GM12878 (cell line): ENCODE measurements around the gene CHTOP. TPM values are rescaled to one million over a fixed set of nuclear protein-coding genes. Genes with fewer than 3 reads are reported as not detected.

Experiments
- ATAC-seq: fragments of 200-7000 bp; cut with Tn5 transposase; 3 replicates; pipeline ENCODE4 v1.9.1; 2020; ENCODE audit warnings: mild to moderate bottlenecking, moderate library complexity
- BruUV-seq: library from RNA; stranded (reverse); fragments of 400-500 nt; replicated peaks from 2 replicates; lab custom pipeline; 2021; lab: Mats Ljungman, UMichigan
- CTCF ChIA-PET: fragments of 300-600 bp; sonication (Branson Sonifier 250); formaldehyde crosslinking; extraction: SDS; loops from one replicate; lab custom pipeline; 2021; ENCODE audit warnings: inconsistent platforms; lab: Yijun Ruan, JAX
- POLR2A ChIA-PET: fragments of 350-600 bp; formaldehyde crosslinking; extraction: SDS; loops from one replicate; lab custom pipeline; 2021; ENCODE audit warnings: inconsistent platforms; lab: Charles Lee
- RAD21 ChIA-PET: fragments of 300-600 bp; sonication (Branson Sonifier 250); formaldehyde crosslinking; loops from one replicate; lab custom pipeline; 2023; ENCODE audit warnings: antibody characterized with exemption; ENCODE audit not compliant: unreplicated experiment; lab: Charles Lee
- SMC1A ChIA-PET: fragments of 300-600 bp; sonication (Branson Sonifier 250); formaldehyde crosslinking; loops from one replicate; lab custom pipeline; 2023; ENCODE audit not compliant: unreplicated experiment, uncharacterized antibody; lab: Charles Lee
- DNase-seq: peaks from one replicate; pipeline ENCODE4 v3.0.0-alpha.2; 2011; ENCODE audit warnings: low read depth, low spot score
- FAIRE-seq: peaks from 3 replicates; lab custom pipeline; 2011; peaks lifted over from hg19 to GRCh38; lab: Jason Lieb, UNC
- H2AFZ ChIP-seq: 2 replicates; pipeline ENCODE4 v1.6.0; 2011; ENCODE audit warnings: low read depth, low read length, control low read depth; ENCODE audit not compliant: control insufficient read depth
- H3K27ac ChIP-seq: 2 replicates; pipeline ENCODE4 v1.5.1; 2011; ENCODE audit warnings: control low read depth; ENCODE audit not compliant: control insufficient read depth, insufficient read depth
- H3K27me3 ChIP-seq, 2 experiments: replicated peaks in 1 of 2; 2 replicates each; pipeline versions ENCODE4 v1.6.0 to v1.6.1; 2011; ENCODE audit warnings: low read length in 1 of 2; ENCODE audit not compliant: control insufficient read depth in 2 of 2, insufficient read depth in 2 of 2
- H3K36me3 ChIP-seq, 2 experiments: 2 replicates each; pipeline ENCODE4 v1.5.1; 2011; ENCODE audit warnings: low read length in 1 of 2; ENCODE audit not compliant: control insufficient read depth in 2 of 2, insufficient read depth in 2 of 2
- H3K4me1 ChIP-seq: 2 replicates; pipeline ENCODE4 v1.6.1; 2011; ENCODE audit warnings: mild to moderate bottlenecking, low read length, moderate library complexity, mixed read lengths; ENCODE audit not compliant: control insufficient read depth, insufficient read depth
- H3K4me2 ChIP-seq: 2 replicates; pipeline ENCODE4 v1.6.0; 2011; ENCODE audit warnings: control low read depth; ENCODE audit not compliant: control insufficient read depth, insufficient read depth
- H3K4me3 ChIP-seq: fragments of 200-600 bp; sonication (generic); 2 replicates; pipeline ENCODE4 v1.5.1; 2016
- H3K79me2 ChIP-seq: 2 replicates; pipeline ENCODE4 v1.6.0; 2011; ENCODE audit warnings: low read length; ENCODE audit not compliant: control insufficient read depth, insufficient read depth
- H3K9ac ChIP-seq: 2 replicates; pipeline ENCODE4 v1.8.0; 2011; ENCODE audit warnings: low read length, control low read depth, mixed read lengths; ENCODE audit not compliant: control insufficient read depth, insufficient read depth
- H3K9me3 ChIP-seq: replicated peaks from 3 replicates; pipeline ENCODE4 v1.5.1; 2011; ENCODE audit warnings: mild to moderate bottlenecking, low read length; ENCODE audit not compliant: control insufficient read depth, insufficient read depth
- H4K20me1 ChIP-seq: 2 replicates; pipeline ENCODE4 v1.6.0; 2011; ENCODE audit not compliant: control insufficient read depth, insufficient read depth
- BCL11A ChIP-seq: IDR thresholded peaks from 2 replicates; pipeline ENCODE4 v1.6.1; 2011; ENCODE audit warnings: low read depth, low read length
- CREM ChIP-seq: IDR thresholded peaks from 2 replicates; pipeline ENCODE4 v1.6.1; 2014; ENCODE audit warnings: antibody characterized with exemption, low read depth
- HDAC2 ChIP-seq: fragments of 200-600 bp; sonication (generic); IDR thresholded peaks from 2 replicates; pipeline ENCODE4 v1.6.1; 2017
- NFXL1 ChIP-seq: fragments of 450-650 bp; IDR thresholded peaks from 2 replicates; pipeline ENCODE4 v1.6.1; 2017; ENCODE audit warnings: antibody characterized with exemption, mild to moderate bottlenecking, borderline replicate concordance
- NFYA ChIP-seq: IDR thresholded peaks from 2 replicates; pipeline ENCODE4 v1.6.1; 2011; ENCODE audit warnings: low read depth, mild to moderate bottlenecking, low read length, improper control_type of control experiment, borderline replicate concordance
- POLR2A ChIP-seq: IDR thresholded peaks from 2 replicates; pipeline ENCODE4 v1.6.1; 2011; ENCODE audit warnings: low read depth, mild to moderate bottlenecking, low read length
- SMC3 ChIP-seq: IDR thresholded peaks from 2 replicates; pipeline ENCODE4 v1.6.1; 2011; ENCODE audit warnings: low read length, improper control_type of control experiment, borderline replicate concordance
- STAT1 ChIP-seq: fragments of 450-650 bp; conservative IDR thresholded peaks from 2 replicates; pipeline ENCODE4 v1.6.1; 2014; ENCODE audit warnings: antibody characterized with exemption, mild to moderate bottlenecking
- STAT3 ChIP-seq: IDR thresholded peaks from 2 replicates; pipeline ENCODE4 v1.6.1; 2011; ENCODE audit warnings: low read depth, low read length, improper control_type of control experiment
- SUPT20H ChIP-seq: IDR thresholded peaks from 2 replicates; pipeline ENCODE4 v1.6.1; 2011; ENCODE audit warnings: low read depth, mild to moderate bottlenecking, low read length, moderate library complexity, borderline replicate concordance; ENCODE audit not compliant: control insufficient read depth
- TCF3 ChIP-seq: IDR thresholded peaks from 2 replicates; pipeline ENCODE4 v1.6.1; 2012; ENCODE audit warnings: low read depth, mild to moderate bottlenecking, low read length, borderline replicate concordance; ENCODE audit not compliant: insufficient read depth
- WGBS: methylation state at CpG from one replicate; pipeline ENCODE4 v1.1.6; 2016; ENCODE audit warnings: low lambda C conversion rate; ENCODE audit not compliant: insufficient replicate concordance, insufficient coverage; ENCODE audit errors: missing lambda C conversion rate; 5-methylcytosine and 5-hydroxymethylcytosine counted together
- in situ Hi-C: fragments of 300-500 bp; cut with MboI; formaldehyde crosslinking; loops from 9 replicates; pipeline ENCODE4 v1.14.3; 2018; ENCODE audit warnings: mixed read lengths
- intact Hi-C: fragments of 100-400 bp; cut with micrococcal nuclease; formaldehyde crosslinking; loops from one replicate; pipeline ENCODE4 v1.14.2; 2022; ENCODE audit not compliant: unreplicated experiment
- polyA plus RNA-seq, 11 experiments: library from polyadenylated mRNA; depleted of rRNA in 4 of 11; unstranded in 6 of 11; stranded (reverse) in 5 of 11; fragments of >200 nt; fragmentation: Nextera tagmentation in 4 of 11; fragmentation: Illumina TruSeq in 1 of 11; extraction: Ambion mirVana in 4 of 11; extraction: Trizol in 1 of 11; gene quantifications; 1 replicate in 1 of 11; 2 replicates in 10 of 11; pipeline versions ENCODE4 v1.2.1 to v1.2.3, GENCODE V29; 2011 to 2016; ENCODE audit warnings: inconsistent platforms in 2 of 11, missing spikeins in 2 of 11, low read depth in 1 of 11
- total RNA-seq, 4 experiments: library from RNA; depleted of rRNA in 3 of 4; stranded (reverse); fragments of >200 nt in 3 of 4; fragmentation: Illumina TruSeq in 1 of 4; extraction: Trizol in 1 of 4; gene quantifications; 2 replicates each; pipeline versions ENCODE4 v1.2.1 to v1.2.3, GENCODE V29; 2013 to 2021
- TF ChIP-seq, protein P1 (sequence below): fragments of 150-350 bp; IDR thresholded peaks from 2 replicates; pipeline ENCODE4 v1.6.1; 2016; ENCODE audit warnings: low read depth, low read length
- TF ChIP-seq, protein P2 (sequence below): fragments of 450-650 bp; IDR thresholded peaks from 2 replicates; pipeline ENCODE4 v1.6.1; 2017; ENCODE audit warnings: mild to moderate bottlenecking, moderate library complexity

Gene CHTOP
- total and polyA plus RNA-seq, 10 of the 15 experiments (the other 5 are each of a cell fraction or from before 2014, with no cell fraction given): 8.4 to 93.8 (median 52.3) TPM

DNA sequence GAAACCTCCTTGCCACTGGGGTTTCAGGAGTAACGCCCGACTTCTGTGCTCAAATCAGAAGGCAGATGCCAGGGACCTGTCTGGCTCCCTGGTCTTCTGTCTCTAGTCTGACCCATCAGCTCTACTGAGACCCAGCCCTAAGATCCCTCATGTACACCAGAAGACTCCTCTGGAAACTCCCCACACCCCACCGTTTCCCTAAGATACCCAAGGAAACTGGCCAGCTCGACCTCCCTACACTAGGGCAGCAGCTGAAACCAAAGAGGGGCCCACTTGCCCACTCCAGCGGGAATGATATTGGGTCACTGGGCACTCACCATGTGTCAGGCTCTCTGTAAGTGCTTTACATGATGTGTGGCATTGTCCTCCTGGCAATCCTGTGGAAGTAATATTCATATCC is 20.5 kb upstream of the CHTOP start:
- Histone ChIP-seq H3K36me3 (no peaks in the 10 kb centered on the region), H3K4me3 (no peak overlapping the region), H3K79me2 (no peaks in the 10 kb centered on the region), H3K4me2 (no peak overlapping the region), H4K20me1 (no peaks in the 10 kb centered on the region), H3K9ac (no peak overlapping the region), H3K27me3 (no peaks in the 10 kb centered on the region), H2AFZ (no peak overlapping the region), H3K27ac (no peak overlapping the region), H3K9me3 (no peaks in the 10 kb centered on the region), H3K4me1 (peaks cover 14% of the 10 kb centered on the region)
- WGBS: 52% methylated on average over 5 of the region's 5 CpGs
- no peak for DNase-seq
- ChIA-PET POLR2A (interaction anchor here (0.5 to 1.7 kb wide), 3 partner anchors 13 to 51 kb away, joined by 3 to 5 read pairs (median 3); no protein-coding TSS in a partner anchor), CTCF (interaction anchor here (1.2 to 7.8 kb wide), 5 partner anchors 10 to 79 kb away, joined by 3 to 66 read pairs (median 5); partner anchors contain the start of genes S100A1 and S100A13), RAD21 (no interaction called here), SMC1A (interaction anchor here (1.2 kb wide), 1 partner anchor 103 kb away, joined by 3 read pairs; no protein-coding TSS in a partner anchor)
- no peak for ATAC-seq
- intact Hi-C loops (no loop called here), in situ Hi-C loops (no loop called here)
- BruUV-seq: no TSS peak
- no peak for FAIRE-seq
- TF ChIP-seq CREM (no peak), SUPT20H (no peak), SMC3 (no peak), STAT1 (no peak), POLR2A (no peak), TCF3 (no peak), NFYA (no peak), STAT3 (no peak), NFXL1 (no peak), BCL11A (no peak), HDAC2 (no peak)
- TF ChIP-seq, protein P1, sequence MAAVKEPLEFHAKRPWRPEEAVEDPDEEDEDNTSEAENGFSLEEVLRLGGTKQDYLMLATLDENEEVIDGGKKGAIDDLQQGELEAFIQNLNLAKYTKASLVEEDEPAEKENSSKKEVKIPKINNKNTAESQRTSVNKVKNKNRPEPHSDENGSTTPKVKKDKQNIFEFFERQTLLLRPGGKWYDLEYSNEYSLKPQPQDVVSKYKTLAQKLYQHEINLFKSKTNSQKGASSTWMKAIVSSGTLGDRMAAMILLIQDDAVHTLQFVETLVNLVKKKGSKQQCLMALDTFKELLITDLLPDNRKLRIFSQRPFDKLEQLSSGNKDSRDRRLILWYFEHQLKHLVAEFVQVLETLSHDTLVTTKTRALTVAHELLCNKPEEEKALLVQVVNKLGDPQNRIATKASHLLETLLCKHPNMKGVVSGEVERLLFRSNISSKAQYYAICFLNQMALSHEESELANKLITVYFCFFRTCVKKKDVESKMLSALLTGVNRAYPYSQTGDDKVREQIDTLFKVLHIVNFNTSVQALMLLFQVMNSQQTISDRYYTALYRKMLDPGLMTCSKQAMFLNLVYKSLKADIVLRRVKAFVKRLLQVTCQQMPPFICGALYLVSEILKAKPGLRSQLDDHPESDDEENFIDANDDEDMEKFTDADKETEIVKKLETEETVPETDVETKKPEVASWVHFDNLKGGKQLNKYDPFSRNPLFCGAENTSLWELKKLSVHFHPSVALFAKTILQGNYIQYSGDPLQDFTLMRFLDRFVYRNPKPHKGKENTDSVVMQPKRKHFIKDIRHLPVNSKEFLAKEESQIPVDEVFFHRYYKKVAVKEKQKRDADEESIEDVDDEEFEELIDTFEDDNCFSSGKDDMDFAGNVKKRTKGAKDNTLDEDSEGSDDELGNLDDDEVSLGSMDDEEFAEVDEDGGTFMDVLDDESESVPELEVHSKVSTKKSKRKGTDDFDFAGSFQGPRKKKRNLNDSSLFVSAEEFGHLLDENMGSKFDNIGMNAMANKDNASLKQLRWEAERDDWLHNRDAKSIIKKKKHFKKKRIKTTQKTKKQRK: no peak
- TF ChIP-seq, protein P2, sequence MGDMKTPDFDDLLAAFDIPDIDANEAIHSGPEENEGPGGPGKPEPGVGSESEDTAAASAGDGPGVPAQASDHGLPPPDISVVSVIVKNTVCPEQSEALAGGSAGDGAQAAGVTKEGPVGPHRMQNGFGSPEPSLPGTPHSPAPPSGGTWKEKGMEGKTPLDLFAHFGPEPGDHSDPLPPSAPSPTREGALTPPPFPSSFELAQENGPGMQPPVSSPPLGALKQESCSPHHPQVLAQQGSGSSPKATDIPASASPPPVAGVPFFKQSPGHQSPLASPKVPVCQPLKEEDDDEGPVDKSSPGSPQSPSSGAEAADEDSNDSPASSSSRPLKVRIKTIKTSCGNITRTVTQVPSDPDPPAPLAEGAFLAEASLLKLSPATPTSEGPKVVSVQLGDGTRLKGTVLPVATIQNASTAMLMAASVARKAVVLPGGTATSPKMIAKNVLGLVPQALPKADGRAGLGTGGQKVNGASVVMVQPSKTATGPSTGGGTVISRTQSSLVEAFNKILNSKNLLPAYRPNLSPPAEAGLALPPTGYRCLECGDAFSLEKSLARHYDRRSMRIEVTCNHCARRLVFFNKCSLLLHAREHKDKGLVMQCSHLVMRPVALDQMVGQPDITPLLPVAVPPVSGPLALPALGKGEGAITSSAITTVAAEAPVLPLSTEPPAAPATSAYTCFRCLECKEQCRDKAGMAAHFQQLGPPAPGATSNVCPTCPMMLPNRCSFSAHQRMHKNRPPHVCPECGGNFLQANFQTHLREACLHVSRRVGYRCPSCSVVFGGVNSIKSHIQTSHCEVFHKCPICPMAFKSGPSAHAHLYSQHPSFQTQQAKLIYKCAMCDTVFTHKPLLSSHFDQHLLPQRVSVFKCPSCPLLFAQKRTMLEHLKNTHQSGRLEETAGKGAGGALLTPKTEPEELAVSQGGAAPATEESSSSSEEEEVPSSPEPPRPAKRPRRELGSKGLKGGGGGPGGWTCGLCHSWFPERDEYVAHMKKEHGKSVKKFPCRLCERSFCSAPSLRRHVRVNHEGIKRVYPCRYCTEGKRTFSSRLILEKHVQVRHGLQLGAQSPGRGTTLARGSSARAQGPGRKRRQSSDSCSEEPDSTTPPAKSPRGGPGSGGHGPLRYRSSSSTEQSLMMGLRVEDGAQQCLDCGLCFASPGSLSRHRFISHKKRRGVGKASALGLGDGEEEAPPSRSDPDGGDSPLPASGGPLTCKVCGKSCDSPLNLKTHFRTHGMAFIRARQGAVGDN: no peak
